GM21619 (cell line): ENCODE measurements around the gene ABHD8.

Experiments
- ATAC-seq: cut with Tn5 transposase; IDR thresholded peaks from one replicate; pipeline ENCODE4 v1.9.1; 2021; ENCODE audit not compliant: unreplicated experiment

The ABHD8 gene

DNA sequence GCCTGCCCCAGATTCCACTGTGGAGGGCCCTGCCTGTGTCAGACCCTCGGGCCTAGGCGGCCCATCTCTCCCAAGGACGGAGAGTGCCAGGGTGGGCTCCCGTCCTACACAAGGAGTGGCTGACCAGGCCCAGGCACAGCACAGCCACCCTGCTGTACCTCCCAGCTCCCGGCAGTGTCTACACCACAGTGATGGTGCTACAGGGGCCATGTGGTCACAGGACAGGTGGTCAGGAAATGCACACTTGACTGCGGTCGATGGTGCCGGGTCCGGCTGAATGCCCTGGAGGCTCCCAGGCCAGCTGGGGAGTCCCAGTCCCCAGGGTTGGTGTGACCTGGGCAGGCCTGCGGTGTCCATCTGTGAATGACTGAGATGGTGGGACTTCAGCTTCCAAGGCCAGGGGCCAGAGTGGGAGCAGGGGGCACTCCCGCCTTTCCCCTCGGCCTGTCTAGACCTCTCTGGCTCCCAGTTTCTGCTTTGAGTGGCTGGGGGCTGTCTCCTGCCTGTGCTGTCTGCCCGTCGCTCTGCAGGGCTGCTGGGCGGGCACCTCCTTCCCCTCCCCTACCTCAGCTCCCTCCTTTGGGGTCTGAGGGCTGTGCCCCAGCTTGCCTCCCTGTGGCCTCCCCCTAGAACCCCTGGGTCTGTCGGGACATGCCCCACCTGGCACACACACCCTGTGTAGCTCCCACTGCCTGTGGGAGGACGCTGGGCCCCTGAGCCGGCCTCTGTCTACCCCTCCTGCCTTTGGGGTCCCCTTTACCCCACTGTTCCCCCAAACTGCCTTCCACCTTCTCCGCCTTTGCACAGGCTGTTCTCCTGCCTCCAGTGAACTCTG lies 18.6 kb upstream of the ABHD8 start:
- no peak for ATAC-seq

DNA sequence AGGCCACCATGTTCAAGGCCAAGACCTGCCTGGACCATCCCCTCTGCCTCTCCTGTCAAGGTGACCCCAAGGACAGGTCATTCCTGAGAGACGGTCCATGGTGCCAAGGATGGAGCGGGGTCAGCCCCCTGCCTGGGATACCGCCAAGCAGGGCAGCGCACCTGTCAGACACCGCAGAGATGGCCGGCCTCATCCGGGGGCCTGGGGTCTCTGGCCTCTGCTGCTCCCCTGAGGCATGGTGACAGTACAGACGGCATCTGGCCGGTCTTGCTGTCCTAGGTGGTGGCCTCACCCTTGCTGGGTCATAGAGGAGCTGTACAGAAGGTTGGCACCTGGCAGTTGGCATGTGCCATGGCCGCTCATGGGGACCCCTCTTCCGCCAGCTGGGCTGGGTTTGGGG lies 17.2 kb upstream of the ABHD8 start:
- ATAC-seq, result no peak

DNA sequence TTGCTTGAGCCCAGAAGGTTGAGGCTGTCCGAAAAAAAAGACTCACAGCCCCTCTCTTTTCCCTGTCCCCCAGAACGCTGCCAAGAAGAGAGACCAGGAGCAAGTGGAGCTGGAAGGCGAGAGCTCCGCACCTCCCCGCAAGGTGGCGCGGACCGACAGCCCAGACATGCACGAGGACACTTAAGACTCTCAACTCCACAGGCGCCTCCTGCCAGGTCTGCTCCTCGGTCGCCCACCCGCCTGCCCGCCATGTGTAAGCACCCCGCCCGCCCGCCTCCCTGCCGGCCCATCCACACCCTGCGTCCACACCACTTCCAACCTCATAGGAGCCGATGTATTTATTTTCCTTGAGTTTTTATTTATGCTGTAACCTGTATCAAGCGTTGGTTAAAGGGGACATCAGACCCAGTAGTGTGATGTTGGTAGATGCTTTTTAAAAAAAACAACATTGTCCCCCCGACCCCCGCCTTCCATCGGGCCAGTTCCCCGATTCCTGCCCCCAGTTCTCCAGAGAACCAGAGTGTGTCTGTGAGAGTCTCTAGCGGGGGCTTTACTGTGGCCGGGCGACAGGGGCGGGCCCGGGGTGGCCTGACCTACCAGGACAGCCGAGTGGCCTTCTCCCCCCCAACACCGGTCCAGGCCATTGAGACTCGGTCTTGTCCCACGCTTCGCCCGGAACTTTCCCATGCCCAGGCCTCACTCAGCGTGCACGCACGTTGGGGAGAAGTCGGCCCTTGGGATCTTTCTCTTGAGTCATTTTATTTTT lies 16.4 kb upstream of the ABHD8 start:
- no peak for ATAC-seq

DNA sequence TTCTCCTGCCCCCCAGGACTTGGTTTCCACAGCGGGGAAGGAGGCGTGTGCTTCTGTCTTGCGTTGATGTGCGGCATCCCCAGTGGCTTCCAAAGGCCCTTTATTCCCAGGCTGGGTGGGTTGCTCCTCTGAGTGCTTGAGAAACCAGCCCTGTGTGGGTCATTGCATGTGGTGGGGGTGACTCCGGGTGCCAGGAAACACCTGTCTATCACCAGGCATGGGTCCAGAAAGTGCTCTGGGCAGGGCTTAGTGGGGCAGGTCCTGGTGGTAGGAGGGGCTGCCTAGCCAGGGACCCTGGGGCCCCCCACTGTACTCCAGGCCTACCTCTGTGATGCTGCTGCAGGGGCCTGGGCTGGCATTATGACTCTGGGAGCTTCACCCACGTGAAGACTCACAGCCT lies 15.7 kb upstream of the ABHD8 start:
- no peak for ATAC-seq

DNA sequence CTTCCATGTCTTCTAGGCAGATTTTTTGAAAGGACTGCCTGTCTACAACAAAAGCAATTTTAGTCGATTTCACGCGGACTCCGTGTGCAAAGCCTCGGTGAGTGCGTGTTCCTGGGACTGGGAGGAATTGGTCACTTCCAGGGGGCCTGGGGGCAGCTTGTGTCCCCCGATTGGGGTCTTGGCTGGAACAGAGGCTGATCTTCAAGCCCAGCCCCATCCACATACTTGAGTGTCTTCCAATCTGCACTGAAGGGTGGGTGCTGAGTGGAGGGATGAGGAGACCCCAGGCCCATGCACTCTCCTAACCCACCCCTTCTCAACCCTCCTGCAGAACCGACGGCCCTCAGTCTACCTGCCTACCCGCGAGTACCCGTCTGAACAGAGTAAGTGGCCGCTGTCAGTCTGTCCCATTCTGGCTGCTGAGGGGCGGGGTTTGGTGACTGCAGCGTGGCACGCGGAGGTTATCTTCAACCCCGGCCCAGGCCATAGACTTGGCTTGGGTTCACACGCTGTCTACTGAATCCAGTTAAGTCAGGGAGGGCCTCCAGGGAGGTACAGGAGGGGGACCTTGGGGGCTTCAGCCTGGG lies 10.9 kb upstream of the ABHD8 start:
- no peak for ATAC-seq

DNA sequence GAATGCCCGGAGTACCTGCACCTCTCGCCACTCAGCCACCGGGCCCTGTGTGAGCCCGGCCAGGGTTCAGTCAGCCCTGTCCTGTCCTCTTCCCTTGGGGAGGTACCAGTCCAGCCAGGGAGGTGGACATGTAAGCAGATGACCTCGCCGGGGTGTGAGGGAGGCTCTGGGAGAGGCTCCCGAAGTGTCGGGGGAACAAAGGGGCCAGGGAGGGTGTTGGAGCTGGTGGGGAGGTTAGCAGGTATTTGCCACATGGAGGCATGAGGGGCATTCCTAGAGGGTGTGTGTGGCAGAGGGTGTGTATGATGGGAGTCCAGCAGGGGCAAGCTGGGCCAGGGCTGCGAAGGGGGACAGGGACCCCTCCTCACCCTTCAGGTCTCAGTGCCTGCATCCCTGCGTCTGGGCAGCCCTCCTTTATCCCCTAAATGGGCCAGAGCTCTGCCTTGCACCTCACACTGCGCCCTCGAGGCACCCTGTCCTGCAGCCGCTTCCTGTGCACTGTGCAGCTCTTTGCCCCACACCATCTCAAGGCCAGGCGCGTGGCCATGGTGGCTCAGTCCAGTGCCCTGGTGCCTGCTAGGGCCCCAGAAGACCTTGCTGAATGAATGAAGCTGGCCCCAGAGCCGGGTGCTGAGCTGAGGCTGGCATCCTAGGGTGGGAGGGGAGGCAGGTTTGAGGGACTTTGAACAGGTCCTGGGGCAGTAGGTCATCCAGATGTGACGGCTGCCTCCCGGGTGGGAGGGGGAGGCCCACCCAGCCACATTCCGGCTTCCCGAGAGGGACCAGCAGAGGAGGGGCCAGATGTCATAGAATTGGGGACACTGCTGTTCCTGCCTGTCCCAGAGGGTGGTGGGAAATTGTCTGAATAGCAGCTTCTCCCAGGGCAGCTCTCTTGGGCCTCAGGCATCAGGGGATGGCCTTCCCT lies 9.2 kb upstream of the ABHD8 start:
- no peak for ATAC-seq

DNA sequence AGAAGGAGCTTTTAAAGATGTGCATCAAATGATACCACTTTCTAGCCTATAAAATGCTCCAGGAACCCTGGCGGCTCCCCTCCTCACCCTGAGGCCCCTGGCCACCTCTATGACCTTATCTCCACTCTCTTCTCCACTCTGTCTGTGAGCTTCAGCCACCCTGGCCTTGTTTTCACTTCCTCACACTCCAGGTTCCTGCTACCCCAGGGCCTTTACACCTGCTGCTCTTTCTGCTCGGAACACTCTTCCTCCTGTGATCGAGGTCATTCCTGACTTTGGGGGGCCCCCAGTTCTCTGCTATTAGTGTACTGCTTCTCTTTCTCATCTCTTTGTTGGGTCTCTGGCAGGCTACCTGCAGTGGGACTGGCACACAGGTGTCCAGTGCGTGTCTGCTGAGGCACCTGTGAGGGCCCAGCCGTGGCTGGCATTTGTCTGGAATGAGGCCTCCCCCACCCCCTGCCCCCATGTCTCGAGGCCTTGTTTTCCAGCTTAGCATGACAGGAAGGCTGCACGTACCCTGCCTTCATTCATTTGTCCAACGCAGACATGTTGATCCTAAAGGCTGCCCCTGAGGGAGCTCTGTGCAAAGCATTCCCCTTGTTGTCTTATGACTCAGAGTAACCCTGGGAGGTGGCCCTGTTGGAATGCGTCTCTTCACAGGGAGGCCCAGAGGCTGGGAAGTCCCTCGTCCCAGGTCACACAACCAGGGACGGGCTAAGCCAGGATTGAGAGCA lies 8.4 kb upstream of the ABHD8 start:
- ATAC-seq, result no peak

DNA sequence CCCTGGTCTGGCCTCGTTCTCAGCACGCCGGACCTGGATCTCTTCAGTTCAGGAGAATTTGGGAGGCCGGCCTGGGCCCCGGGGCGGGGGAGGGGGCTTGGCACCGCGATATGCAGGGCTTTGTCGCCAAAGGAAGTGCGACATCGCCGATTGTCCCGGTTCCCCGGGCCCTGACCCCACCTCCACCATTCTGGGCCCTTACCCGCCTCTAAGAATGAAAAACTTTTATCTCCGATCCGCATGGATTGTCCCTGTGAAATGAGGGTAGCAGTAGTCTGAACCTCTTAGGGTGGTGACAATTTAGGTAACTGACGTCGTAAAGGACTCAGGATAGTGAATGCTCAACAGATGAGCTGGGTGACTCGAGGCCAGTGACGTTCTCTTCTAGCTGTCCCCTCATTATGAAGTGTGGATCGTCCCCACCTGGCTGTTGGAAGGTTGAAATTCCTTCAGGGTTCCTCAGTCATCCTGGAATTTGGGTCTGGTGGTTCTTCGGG lies 6.8 kb upstream of the ABHD8 start:
- ATAC-seq, result no peak

DNA sequence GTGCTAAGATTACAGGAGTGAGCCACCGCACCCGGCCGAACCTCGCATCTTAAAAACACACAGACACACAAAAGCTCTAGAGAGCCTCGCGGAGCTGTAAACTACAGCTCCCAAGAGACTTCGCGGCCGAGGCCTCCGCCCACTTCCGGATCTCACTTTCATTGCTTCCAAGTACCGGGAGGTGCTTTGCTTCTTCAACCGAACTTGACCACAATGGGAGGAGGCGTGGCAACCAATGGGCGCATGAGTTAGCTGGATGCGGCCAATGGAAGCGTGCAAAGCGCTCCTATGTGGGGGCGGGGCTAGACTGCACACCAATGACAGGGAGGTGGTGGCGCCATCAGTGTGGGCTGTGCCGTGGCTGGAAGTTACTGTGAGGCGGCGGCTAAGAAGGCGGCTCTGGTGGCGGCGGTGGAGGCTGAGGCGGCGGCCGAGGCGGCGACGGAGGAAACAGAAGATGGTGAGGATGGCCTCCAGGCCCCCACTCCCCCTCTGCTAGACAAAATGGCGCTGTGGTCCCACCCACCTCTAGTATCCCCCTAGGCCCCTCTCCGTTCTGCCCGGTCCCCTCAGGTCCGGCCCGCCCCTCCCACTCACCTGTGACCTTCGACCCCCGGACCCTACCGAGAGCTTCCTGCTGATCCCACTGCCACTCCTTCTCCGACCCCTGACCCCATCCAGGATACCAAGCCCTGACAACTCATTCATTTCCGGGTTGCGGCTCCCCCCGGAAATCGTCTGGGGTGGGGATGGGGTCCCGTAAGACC lies 6.2 kb upstream of the ABHD8 start, which contains the start of gene DDA1:
TSS of gene DDA1 (plus strand) at position 366 of the 767 bp plus-strand sequence. CDS start at position 458, 92 bp downstream.
- peak; percentile 54 for ATAC-seq

DNA sequence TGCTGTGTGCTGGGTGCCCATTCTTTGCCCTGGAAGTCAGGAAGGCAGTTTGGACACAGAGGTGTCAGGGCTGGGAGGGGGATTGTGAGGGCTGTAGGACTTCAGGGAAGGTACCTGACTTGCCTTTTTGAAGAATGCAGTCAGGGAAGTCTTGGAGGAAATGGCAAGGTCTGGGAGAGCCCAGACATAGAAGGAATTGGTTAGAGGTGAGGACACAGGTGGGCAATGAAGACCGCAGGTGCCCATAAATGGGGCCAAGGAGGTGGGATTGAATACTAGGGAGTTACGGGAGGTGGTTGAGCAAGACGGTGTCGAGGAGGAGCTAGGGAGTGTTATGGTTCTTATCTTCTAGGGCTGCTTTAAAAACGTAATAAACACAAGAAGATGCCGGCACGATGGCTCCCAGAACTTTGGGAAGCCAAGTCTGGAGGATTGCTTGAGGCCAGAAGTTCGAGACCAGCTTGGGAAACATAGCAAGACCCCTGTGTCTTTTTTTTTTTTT lies 4.7 kb upstream of the ABHD8 start:
- ATAC-seq, result no peak

DNA sequence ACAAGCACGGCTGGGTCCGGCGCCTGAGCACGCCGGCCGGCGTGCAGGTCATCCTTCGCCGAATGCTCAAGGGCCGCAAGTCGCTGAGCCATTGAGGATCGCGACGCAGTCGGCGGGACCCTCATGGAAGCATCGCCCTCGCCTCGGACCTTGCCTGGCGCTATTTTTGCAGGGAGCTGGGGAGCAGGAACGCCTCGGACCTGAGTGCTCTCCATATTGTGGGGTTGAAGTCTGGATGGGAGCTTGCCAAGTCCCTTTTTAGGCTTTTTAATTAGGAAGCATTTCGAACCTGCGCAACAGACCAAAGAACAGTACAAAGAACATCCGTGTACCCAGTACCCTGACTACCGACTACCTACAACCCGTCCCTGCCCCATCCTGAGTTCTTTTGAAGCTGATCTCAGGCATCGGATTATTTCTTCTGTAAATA lies 3.1 kb upstream of the ABHD8 start:
- no peak for ATAC-seq

DNA sequence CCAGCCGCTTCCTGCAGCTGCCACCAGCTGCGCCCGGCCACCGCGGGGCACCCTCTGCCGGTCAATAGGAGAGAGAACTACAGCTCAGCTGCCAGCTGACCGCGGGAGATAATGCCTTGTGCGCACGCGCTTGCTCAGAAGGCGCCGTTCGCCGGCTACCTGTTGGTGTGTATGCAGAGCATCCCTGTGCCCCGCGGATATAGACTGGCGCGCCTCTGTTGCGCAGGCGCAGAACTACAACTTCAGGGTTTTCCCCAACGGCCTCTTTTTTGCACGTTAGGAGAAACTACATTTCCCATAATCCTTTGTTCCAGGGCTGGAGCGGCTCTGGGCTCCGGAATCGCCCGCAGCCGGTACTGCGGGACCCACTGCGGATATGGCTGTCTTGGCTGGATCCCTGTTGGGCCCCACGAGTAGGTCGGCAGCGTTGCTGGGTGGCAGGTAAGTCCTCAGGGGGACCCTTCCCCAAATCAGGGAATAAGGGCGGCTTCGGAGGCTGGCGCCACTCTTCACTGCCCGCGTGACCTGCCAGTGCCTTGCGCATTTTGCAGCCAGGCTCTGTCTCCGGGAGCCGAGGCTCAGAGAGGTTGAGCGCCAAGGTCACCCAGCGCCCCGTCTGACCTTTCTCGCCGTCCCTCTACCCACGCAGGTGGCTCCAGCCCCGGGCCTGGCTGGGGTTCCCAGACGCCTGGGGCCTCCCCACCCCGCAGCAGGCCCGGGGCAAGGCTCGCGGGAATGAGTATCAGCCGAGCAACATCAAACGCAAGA lies 2.5 kb upstream of the ABHD8 start, which contains the start of gene MRPL34:
TSS of gene MRPL34 (plus strand) at position 356 of the 768 bp plus-strand sequence. CDS start at position 377, 21 bp downstream.
- peak; percentile 52 for ATAC-seq

DNA sequence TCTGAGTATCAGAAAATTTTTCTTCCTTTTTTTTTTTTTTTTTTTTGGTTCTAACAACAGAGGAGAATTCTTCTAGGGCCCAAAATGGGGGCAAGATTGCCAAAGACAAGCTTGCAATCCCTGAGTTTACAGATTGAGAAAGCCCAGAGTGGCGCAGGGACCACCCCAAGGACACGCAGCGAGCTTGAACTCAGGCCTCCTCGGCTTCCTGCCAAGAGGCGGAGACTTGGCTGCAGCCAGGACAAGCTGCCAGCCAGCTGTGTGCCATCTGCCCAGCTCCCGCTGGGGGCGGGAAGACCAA lies 1.9 kb upstream of the ABHD8 start:
- ATAC-seq, result no peak

DNA sequence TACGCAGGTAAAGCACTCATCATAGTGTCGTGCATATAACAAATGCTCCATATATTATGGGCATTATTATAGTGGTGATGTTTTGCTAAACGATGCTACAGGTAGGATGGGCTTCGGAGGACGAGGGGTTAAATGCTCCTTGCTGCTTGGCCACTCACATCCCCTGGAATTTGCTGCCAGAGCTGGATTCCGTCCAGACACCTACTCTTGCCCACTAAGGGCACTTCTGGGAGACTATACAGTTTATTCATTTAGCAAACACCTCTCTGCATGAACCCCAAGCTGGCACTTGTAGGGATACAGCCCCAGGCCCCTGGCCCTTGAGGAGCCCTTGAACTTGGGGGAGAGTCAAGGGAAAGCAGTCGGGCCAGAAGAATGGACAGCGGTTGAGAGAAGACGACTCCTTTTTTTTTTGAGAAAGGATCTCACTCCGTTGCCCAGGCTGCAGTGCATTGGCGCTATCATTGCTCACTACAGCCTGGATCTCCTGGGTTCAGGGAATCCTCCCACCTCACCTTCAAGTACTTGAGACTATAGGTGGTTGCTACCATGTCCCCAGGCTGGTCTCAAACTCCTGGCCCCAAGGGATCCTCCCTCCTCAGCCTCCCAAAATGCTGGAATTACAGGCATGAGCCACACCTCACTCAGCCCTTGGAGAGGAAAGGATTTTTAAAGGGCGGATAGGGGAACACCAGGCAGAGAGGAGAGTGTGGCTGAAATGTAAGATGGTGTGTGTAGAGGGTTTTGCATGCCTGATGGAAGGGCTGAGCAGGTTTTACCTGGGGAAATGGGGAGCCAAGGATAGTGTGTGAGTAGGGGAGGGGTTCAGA lies 1.4 kb upstream of the ABHD8 start:
- ATAC-seq, result no peak

DNA sequence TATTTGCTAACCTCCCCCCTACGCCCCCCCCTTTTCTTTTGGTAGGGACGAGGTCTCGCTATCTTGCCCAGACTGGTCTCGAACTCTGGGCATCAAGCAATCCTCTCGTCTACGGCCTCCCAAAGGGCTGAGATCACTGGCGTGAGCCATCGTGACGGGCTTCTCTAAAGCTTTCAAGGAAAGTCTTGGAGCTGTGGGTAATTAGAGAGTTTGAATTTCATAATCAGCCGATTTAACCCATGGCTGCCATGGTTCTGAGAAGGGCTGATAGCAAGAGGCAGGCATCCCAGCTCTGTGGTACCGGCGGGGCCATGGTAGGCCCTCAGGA lies 679 bp upstream of the ABHD8 start:
- no peak for ATAC-seq

DNA sequence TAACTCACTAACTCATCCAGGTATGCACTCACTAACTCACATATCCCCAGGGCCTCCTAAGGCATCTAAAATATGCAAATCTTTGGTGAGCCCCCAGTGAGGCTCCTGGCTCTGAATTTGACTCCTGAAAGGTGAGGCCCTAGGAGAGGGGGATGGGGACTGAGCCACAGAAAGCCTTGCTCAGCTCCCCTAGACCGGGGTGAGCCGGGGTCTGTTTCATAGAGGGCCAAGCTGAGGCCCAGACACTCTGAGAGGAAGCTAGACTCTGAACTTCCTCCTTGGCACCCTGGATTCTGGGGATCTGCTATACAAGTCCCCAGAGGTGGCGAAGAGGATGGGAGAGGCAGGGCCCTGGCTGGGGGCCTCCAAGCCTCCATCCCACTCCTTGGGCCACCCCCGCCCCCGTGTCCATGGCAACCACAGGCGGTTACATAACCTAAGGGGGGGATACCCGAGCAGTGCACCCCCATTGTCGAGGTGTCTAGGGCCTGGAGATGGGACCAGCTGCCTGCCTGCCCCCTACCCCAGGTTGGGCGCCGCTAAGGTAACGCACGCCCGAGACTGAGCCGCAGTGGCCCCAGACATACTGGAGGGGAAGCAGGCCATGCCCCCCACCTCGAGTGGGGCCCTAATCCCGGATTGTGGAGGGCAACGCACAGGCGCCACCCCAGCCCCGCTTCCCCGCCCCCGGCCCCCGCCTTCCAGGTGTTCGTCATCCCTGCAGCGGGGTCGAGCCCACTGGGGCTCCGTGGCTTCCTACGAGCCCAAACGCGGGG lies 646 bp downstream of the ABHD8 start:
- no peak for ATAC-seq
